NCI-H510A treated with DMSO at 0.1 percent for 48 hours (cell line): Measurements from ENCODE around the gene GRB10.
A peak's percentile ranks its signal among the peaks of the same experiment; 100 is the strongest.

ENCODE experiments used
- DNase-seq: peaks from one replicate; lab custom pipeline; 2025; lab: John Stamatoyannopoulos, UW

GRB10 gene

GRCh38 chr7:50803359-50804337 lies 21.0 kb upstream of the GRB10 start:
- DNase-seq = peak; percentile 58

- DNase-seq = no peak
Measured at GRCh38 chr7:50801907-50802306, 19.2 kb upstream of the GRB10 start.

- DNase-seq = no peak
Measured at GRCh38 chr7:50799873-50800272, 17.2 kb upstream of the GRB10 start.

GRCh38 chr7:50798126-50798525 lies 15.4 kb upstream of the GRB10 start:
- no peak for DNase-seq

GRCh38 chr7:50795831-50796230 lies 13.1 kb upstream of the GRB10 start:
- peak; percentile 19 for DNase-seq

DNA sequence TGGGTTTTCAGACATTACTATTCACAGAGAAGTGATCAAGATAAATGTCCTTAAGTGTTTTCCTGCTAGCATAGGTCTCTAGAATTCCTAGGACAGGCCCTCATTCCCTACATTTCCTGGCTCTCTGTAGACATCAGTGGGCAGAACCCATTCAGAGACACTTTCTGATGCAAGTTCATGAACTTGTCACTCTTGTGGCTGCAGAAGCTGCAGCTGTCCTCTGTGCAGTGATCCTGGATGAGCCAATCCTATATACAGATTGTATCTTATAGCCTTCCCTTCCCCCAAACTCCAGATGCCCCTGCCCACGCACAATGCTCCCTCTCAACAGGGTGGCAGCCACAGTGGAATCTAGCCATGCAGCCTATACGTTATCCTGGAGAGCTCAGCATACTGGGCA lies 12.6 kb upstream of the GRB10 start:
- DNase-seq = no peak

DNA sequence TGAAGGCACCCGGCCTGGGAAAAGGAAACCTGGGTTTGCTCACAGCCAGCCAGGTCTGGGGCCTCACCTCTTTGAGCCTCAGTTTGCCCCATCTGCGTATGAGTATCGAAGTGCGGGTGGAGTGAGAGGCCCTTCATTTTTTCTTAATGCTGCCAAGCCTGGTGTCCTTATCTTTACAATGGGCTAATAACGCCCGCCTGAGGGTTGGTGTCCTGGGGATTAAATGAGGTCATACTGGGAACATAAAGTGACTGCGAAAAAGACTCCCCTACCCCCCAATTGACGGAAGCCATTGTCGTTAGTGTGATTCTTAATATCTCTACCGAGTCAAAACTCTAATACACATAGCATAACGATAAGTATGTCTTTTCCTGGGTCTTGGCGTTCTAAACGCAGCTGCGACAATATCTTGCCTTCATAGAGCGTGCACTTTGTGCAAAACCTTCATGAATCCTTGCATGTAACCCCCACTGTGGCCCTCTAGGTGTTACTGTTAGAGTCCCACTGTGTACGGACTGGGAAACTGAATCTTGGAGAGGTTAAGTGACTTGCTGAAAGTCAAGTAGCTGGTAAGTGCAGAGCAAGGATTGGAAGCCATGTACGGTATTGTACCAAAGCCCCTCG lies 11.4 kb upstream of the GRB10 start:
- no peak for DNase-seq

GRCh38 chr7:50793120-50793946 lies 10.6 kb upstream of the GRB10 start:
- peak; percentile 74 for DNase-seq

GRCh38 chr7:50792342-50793119 lies 9.8 kb upstream of the GRB10 start:
- DNase-seq = peak; percentile 45

DNA sequence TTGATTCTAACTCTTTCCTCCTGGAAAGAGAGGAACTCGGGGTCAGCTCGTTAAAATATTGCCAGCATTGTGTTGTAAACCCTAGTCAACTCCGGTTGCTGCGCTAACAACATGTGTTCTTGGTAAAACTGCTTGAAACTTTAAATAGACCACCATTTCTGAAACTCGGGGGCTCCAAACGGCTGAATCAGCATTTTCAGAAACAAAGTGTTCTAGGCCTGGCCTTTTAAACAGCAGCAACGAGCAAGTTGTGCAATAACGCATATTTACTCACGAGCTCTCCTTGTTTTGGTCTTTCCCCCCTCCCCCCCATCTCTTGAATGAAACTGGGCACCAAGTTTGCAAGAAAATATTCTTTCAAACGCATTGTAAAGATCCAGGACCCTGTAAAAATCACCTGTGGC lies 9.2 kb upstream of the GRB10 start:
- DNase-seq = peak; percentile 37

GRCh38 chr7:50791363-50791937 lies 8.8 kb upstream of the GRB10 start:
- DNase-seq = peak; percentile 18

- no peak for DNase-seq
Measured at GRCh38 chr7:50790381-50790780, 7.7 kb upstream of the GRB10 start.

DNA sequence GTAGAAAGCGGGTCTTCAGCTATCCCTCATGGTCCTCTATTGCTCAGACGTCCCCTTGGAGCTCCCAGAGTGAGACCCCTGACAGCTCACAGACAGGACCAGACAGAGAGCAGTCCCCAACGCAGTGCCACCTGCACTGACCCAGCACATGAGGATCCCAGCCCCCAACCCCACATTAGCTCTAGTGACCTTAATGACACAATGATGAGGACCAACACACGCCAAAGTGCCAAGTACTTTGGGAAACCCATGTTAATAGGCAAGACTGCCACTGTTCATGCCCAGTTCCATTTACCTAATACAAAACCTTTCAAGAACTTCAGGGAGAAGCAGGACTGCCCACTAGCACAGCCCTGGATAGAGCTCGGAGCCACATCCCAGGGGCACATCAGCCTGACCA lies 5.7 kb upstream of the GRB10 start:
- DNase-seq = no peak

DNA sequence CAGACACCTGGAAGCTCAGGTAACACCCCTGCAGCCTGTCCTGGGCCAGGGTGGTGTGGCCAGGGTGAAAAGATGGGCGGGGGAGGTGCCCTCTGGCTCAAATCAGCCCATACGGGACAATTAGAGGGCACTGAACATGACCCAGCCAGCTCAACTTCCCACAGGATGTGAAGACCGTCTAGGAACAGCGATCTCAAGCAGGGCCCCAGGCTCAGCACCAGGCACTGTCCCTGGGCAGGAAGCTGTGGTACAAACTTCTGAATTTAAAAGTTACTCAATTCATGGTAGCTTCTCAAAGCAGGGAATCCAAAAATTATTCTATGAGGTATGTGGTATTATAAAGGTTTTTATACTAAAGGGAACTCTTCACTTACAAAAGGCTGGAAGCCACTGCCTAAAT lies 5.1 kb upstream of the GRB10 start:
- no peak for DNase-seq

DNA sequence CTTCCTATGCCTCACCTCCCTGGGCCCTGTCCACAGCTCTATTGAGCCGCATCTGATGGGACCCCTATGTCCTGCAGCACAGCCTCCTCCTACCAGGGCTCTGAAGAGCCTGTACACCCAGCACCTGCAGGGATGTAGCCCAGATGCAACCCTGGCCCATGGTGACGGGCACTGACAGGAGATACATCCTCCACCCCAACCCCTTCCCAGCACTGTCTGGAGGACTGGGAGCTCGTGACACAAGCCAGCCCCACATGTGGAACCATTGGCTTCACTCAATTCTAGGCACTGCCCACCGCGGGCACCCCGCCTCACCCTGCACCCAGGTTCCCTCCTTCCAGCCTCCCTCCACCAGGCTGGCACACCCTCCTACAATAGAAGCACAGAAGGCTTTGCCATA lies 2.6 kb upstream of the GRB10 start:
- DNase-seq = no peak

- DNase-seq = no peak
Measured at GRCh38 chr7:50783801-50784507, 1.3 kb upstream of the GRB10 start.

DNA sequence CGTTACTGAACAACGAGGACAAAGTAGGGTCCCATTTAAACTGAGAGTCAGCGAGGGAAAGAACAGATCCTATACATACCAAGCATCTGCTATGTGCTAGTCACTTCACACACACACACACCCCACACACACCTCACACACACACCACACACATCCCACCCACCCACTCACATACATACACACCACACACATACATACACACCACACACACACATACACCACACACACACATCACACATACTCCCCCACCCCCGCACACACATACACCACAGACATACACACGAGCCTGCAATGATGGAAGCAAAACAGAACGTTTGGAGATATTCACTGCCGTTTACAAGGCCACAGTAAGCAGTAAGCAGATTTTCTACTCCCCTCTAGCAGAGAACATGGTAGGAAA lies 607 bp upstream of the GRB10 start:
- no peak for DNase-seq

DNA sequence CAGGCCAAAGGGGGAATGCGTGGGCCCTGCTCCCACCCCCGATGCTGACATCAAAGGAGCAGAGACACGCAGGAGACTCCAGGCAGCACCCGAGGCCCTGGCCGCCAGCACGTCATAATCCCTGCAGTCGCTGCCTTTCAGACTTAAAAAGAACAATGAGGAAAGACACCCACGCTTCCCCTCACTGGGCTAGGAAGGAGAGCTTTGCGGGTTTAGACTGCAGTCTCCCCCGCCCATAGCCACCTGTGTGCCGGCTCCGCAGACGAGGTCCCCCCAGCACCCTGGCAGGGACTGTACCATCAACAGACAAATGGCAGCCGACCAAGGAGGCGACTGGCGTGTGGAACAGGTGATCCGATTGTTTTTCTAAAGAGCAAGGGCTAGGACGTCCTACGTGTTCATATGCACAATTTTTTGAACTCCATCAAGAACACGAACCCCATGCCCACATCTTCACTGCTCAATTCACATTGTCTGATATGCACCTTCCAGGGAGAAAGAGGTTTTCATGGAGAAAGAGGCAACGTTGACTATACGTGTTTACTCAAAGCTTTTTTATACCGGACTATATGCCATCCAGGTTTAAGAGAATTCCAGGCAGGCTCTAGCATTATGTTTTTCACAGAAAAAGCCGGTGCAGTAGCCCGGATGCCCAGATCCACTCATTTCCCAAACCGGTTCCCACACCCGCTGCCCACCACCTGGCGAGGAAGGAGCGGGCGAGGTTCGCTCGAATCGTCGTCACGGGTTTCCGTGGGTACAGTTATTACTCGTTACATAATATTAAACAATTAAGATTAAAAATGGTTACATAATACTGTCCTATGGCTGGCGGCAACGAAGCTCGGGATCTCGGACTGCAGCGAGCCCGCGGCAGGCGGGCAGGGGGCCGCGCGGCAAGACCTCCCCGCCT lies 1.1 kb downstream of the GRB10 start:
- no peak for DNase-seq

DNA sequence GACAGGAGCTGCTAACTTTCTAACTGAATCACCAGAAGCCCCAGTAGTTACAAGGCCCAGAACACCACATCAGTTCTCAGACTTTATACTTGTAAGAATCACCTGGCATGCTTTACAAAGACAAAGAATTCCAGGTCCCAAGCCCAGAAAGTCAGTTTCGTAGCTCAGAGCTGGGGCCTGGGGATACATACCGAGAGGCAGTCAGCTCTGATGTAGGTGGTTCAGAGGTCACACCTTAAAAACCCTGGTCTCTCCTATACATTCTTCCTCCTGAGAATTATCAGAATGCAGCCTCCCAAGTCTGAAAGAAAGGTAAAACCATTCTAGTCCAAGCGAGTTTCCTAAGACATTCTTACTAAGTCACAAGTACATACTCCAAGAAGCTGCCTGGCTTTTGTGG lies 2.3 kb downstream of the GRB10 start:
- DNase-seq = no peak

DNA sequence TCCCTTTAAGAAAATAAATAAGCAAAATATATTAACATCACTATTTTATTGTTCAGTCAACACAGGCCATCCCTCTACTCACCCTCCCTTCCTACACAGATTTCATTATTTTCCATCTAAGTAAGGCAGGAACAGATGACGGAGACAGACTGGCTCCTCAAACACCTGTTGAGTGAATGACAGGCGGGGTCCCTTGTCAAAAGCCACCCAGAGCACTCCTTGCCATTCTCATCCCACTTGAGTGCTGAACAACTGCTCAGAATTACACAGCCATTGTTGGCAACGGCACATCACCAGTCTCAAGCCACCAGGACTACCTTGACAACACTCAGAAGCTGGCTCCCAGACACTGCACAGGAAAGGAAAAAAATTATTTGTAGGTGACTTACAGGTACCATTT lies 3.3 kb downstream of the GRB10 start:
- DNase-seq = peak; percentile 34
